HG03378 (cell line): Measurements from ENCODE around the gene KIF3B.
"Not testable (repeated sequence)": the region's sequence is repeated elsewhere in the genome, so short reads cannot be mapped to it uniquely, and the experiment has no call there.

Source experiments
- ATAC-seq: cut with Tn5 transposase; IDR thresholded peaks from one replicate; pipeline ENCODE4 v1.9.1; 2021; ENCODE audit warnings: mild to moderate bottlenecking, moderate library complexity; ENCODE audit not compliant: unreplicated experiment

KIF3B gene

DNA sequence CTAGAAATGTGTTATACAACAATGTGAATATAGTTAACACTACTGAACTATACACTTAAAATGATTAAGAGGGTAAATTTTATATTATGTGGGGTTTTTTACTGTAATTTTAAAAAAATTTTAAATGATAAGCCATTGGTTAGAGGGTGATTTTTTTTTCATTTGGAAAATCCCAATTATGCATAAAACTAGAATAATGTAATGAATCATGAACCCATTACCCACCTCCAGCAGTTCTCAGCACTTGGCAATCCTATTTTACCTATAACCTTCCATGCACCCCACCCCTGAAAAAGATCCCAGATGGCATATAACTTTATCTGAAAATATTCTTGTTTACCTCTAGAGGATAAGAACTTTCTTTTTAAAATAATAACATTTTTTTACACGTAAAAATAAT is 13.7 kb downstream of the KIF3B start:
- ATAC-seq = no peak

- ATAC-seq = no peak
These were observed 15.1 kb downstream of the KIF3B start for GRCh38 chr20:32292548-32292947.

DNA sequence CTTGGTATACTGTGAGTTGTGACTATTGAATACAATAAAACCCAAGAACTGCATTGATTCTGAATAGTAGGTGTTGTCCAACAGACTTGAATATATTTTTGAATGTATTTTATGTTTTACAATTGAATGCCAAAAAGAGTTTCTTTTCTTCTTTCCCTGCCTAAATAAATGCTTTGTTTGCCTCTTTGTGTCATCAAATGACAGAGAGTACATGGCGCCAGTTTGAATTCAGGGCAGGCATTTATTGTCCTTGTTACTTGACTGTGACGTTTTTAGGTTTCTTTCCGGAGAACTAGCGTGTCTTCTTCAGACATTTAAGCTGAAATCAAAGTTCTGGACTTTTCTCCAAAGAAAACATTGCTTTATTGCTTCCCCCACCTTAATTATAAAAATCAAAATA is 16.6 kb downstream of the KIF3B start:
- no peak for ATAC-seq

DNA sequence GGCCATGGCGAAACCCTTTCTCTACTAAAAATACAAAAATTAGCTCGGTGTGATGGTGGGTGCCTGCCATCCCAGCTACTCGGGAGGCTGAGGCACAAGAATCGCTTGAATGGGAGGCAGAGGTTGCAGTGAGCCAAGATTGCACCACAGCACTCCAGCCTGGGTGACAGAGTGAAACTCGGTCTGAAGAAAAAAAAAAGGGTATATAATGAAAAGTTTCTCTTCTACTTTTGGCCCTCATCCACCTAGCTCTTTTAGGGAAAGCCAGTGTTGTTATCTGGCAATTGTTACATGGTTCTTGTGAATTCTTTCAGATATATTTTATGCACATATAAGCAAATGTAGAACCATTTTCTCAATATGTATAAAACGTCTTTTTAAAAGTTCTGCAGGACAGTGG is 19.0 kb downstream of the KIF3B start:
- no peak for ATAC-seq

DNA sequence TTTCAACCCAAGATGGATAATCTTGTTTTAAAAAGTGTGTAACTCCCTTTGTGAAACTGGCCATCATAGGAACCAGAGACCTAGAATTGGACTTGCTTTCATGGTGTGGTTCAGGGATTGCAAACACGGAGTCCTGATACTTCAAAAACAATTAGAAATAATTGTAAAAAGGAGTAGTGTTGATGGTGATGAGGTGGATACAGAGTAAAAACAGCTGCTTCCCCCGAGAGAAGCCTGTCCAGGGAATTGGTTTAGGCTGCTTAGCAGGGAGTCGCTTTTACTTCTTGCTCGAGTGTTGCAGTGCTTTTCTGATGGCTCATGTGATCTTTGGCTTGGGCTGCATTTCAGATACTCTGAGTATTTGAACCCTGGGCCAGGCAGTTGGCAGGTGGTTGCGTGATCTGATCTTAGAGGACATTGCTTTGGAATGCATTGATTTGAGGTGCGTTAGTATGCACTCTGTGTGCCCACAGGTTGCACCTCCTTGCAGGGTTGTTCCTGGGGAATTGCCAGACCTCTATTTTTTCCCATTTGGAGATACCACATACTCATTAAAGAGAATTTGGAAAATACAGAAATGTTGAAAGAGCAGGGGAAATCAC is 19.5 kb downstream of the KIF3B start:
- ATAC-seq = no peak

DNA sequence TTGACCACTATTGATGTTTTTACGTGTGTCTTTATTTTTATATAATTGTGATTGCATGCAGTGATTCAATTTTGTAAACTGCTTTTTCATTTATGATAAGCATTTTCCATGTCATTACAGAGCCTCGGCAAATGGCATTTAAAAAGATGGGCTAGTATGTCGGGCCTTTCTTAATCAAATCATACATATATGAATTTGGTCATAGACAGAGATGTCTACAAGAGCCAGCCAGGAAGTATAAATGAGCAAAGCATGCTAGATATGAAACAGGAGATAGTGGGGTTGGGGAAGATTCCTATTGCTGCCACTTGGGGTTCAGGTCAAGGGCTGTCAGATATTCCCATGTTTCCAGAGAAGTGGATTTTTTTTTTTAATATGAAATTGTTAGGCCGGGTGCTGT is 20.0 kb downstream of the KIF3B start:
- no peak for ATAC-seq

DNA sequence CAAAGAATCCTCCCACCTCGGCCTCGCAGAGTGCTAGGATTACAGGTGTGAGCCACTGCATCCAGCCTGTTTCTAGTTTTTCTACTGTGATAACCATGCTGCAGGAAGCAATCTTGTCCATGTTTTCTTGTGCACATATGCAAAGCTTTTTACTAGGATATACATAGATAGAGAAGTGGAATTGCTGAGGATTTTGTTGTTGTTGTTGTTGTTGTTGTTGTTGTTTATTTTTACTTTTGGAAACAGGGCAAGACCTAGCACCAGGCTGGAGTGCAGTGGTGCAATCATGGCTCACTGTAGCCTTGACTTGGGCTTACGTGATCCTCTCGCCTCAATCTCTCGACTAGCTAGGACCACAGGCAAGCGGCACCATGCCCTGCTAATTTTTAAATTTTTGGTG is 23.2 kb downstream of the KIF3B start:
- ATAC-seq = no peak

- no peak for ATAC-seq
These were observed 24.5 kb downstream of the KIF3B start for GRCh38 chr20:32301719-32302506.

DNA sequence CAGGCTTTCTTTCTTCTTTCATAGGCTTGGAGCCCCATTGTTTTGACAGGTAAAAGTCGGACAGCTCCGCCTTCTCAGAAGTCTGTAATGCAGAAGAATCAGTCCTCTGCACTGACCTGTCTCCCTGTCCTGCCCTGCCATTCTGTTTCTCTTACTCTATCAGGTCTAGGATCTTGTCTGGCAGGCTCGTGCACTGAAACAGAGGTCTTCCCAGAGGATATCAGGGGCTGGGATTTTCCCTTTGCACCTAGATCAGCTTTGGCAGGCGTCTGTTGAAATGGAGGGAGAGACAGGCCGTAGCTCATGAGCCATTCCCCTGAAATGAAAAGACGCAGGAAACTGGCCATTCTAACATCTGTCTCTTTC is 25.0 kb downstream of the KIF3B start:
- ATAC-seq = no peak

GRCh38 chr20:32304131-32304746 is 26.8 kb downstream of the KIF3B start:
- no peak for ATAC-seq

GRCh38 chr20:32312718-32313424 is 35.4 kb downstream of the KIF3B start:
- no peak for ATAC-seq

GRCh38 chr20:32314768-32315167 is 37.3 kb downstream of the KIF3B start:
- ATAC-seq = no peak

GRCh38 chr20:32315399-32315798 is 37.9 kb downstream of the KIF3B start:
- ATAC-seq = no peak

DNA sequence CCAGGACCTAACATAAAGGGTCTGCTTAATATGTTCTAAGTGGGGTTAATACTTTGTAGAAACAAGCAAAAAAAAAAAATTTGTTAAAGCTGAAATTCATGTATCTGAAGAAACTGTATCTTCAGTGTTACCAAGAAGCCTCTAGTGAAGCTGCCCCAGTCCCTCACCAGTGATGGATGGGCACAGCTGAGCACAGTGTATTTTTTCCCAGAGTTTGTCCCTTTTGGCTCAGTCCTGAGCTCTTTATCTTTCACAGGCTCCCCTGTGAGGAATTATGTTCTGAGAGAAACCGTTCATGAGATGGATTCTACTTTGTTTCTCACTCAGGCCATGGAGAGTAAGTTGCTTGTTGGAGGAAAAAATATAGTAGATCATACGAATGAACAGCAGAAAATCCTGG is 38.4 kb downstream of the KIF3B start:
- no peak for ATAC-seq

- ATAC-seq = no peak
These were observed 39.2 kb downstream of the KIF3B start for GRCh38 chr20:32316667-32317066.

DNA sequence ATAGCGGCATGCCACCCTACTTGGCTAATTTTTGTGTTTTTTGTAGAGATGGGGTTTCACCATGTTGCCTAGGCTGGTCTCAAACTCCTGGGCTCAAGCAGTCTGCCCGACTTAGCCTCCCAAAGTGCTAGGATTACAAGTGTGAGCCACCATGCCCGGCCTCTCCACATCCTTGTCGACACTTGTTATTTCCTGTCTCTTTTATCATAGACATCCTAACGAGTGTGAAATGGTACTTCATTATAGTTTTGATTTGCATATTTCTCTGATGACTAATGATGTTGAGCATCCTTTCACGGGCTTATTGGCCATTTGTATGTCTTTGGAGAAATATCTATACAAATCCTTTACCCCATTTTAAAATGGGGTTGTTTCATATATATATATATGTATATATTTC is 41.6 kb downstream of the KIF3B start:
- no peak for ATAC-seq

DNA sequence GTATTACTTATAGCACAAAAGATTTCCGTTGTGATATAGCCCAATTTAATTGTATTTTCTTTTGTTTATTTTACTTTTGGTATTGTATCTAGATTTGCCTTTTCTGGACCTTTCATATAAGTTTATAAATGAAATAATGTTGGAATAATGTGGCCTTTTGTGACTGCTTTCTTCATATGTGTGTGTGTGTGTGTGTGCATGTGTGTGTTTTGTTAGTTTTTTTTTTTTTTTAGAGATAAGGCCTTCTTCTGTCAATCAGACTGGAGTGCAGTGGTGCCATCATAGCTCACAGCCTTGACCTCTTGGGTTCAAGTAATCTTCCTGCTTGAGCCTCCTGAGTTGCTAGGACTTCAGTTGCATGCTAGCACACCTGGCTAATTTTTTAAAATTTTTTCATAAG is 42.9 kb downstream of the KIF3B start:
- no peak for ATAC-seq

- no peak for ATAC-seq
These were observed 43.9 kb downstream of the KIF3B start for GRCh38 chr20:32321390-32321789.

DNA sequence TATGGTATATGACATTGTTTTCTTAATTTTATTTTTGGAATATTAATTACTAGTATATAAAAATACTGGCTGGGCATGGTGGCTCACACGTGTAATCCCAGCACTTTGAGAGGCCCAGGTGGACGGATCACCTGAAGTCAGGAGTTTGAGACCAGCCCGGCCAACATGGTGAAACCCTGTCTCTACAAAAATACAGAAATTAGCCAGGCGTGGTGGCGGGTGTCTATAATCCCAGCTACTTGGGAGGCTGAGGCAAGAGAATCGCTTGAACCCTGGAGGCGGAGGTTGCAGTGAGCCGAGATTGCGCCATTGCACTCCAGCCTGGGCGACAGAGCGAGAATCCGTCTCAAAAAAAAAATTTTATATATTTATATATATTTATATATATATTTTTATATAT is 44.8 kb downstream of the KIF3B start:
- not testable (repeated sequence) for ATAC-seq

DNA sequence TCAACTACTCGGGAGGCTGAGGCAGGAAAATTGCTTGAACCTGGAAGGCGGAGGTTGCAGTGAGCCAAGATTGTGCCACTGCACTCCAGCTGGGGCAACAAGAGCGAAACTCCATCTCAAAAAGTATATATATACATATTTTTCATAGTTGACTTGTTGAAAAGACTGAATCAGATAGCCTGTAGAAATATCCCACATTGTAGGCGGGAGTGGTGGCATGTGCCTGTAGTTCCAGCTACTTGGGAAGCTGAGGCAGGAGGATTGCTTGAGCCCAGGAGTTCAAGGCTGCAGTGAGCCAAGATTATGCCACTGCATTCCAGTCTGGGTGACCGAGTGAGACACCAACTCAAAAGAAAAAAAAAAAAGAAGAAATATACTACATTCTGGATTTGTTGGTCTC is 46.3 kb downstream of the KIF3B start:
- not testable (repeated sequence) for ATAC-seq

DNA sequence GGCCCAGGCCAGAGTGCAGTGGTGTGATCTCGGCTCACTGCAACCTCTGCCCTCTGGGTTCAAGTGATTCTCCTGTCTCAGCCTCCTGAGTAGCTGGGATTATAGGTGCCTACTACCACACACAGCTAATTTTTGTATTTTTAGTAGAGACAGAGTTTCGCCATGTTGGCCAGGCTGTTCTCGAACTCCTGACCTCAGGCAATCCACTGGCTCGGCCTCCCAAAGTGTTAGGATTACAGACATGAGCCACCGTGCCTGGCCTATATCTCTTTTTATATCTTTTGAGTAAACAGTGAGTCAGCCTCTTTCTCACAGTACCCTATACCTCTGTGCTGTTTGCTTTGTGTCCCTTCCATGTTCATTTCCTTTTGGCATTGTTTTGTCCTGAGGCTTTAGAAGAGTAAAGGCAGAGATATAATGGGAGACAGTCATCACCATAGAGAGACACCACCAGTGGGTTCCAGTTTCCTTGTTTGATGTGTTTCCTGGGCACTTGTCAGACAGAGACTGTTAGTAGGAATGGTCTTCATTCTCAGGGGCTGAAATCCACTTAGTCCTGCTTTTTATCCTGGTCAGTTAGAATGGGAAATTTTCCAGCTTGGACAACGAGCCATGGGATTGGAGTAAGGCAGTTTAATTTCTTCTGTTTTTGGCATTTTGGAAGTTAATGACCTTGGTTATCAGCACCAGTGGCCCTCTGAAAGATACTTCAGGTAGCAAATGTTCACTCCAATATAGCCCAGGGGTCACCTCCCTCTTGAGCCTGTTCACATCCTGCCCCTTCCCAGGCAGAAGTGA is 48.5 kb downstream of the KIF3B start:
- no peak for ATAC-seq
